Mesothelial cell of epicardium (in vitro differentiated cells): ENCODE data around the gene MPDZ. TPM values are rescaled to one million over a fixed set of nuclear protein-coding genes. Genes with fewer than 3 reads are reported as not detected.

Source experiments
- DNase-seq, 2 experiments: peaks; one replicate each; pipeline ENCODE4 v3.0.0; 2021; ENCODE audit warnings: low spot score in 2 of 2; ENCODE audit not compliant: unreplicated experiment in 2 of 2
- H3K27ac Mint-ChIP-seq: 2 replicates; pipeline ENCODE4 v1.8.0; 2021; ENCODE audit warnings: mixed read lengths
- H3K27me3 Mint-ChIP-seq: 2 replicates; pipeline ENCODE4 v1.8.0; 2021; ENCODE audit warnings: low read depth, mixed read lengths
- H3K36me3 Mint-ChIP-seq: 2 replicates; pipeline ENCODE4 v1.8.0; 2021; ENCODE audit warnings: mixed read lengths
- H3K4me1 Mint-ChIP-seq: 2 replicates; pipeline ENCODE4 v1.8.0; 2021; ENCODE audit warnings: mixed read lengths
- H3K4me3 Mint-ChIP-seq: 2 replicates; pipeline ENCODE4 v1.8.0; 2021; ENCODE audit warnings: mild to moderate bottlenecking, moderate library complexity, mixed read lengths
- H3K9me3 Mint-ChIP-seq: 2 replicates; pipeline ENCODE4 v1.8.0; 2021; ENCODE audit warnings: mixed read lengths
- CTCF ChIP-seq: fragments of 200-600 bp; sonication (generic); IDR thresholded peaks from one replicate; pipeline ENCODE4 v1.5.0; 2021; ENCODE audit warnings: antibody characterized with exemption; ENCODE audit not compliant: unreplicated experiment
- total RNA-seq: library from RNA; stranded (reverse); gene quantifications from 3 replicates; pipeline ENCODE4 v1.2.1, GENCODE V29; 2021

MPDZ gene
- total RNA-seq, 1 donor from 2014 or later: 187 TPM

- no peak for DNase-seq
- Mint-ChIP-seq H3K36me3 (no peaks in the 10 kb centered on the region), H3K9me3 (no peaks in the 10 kb centered on the region), H3K27me3 (no peaks in the 10 kb centered on the region), H3K4me3 (no peak overlapping the region), H3K27ac (peak overlapping the region; percentile 89), H3K4me1 (peaks cover 74% of the 10 kb centered on the region)
- TF ChIP-seq CTCF: no peak
These were observed 2.0 kb upstream of the MPDZ start for GRCh38 chr9:13281356-13282016.

- TF ChIP-seq CTCF: no peak
- no peaks in the 10 kb centered on the region for H3K9me3 Mint-ChIP-seq
- H3K27ac Mint-ChIP-seq: peak overlapping the region; percentile 100
- peak overlapping the region; percentile 95 for H3K4me3 Mint-ChIP-seq
- DNase-seq: peak; percentile 43 to 65
- H3K27me3 Mint-ChIP-seq: no peaks in the 10 kb centered on the region
- H3K4me1 Mint-ChIP-seq: peaks cover 80% of the 10 kb centered on the region
- H3K36me3 Mint-ChIP-seq: no peaks in the 10 kb centered on the region
These were observed 885 bp downstream of the MPDZ start for GRCh38 chr9:13278368-13279246.

GRCh38 chr9:13278023-13278367, 1.5 kb downstream of the MPDZ start:
- H3K4me1 Mint-ChIP-seq: peaks cover 79% of the 10 kb centered on the region
- DNase-seq: no peak
- no peaks in the 10 kb centered on the region for H3K27me3 Mint-ChIP-seq
- H3K4me3 Mint-ChIP-seq: peak overlapping the region; percentile 95
- no peak for TF ChIP-seq CTCF
- peak overlapping the region; percentile 100 for H3K27ac Mint-ChIP-seq
- no peaks in the 10 kb centered on the region for H3K9me3 Mint-ChIP-seq
- H3K36me3 Mint-ChIP-seq: no peaks in the 10 kb centered on the region

GRCh38 chr9:13274886-13275641, 4.4 kb downstream of the MPDZ start:
- no peak for TF ChIP-seq CTCF
- Mint-ChIP-seq H3K36me3 (peaks cover 7% of the 10 kb centered on the region), H3K27ac (peak overlapping the region; percentile 93), H3K4me1 (peaks cover 73% of the 10 kb centered on the region), H3K27me3 (no peaks in the 10 kb centered on the region), H3K4me3 (peak overlapping the region; percentile 9), H3K9me3 (no peaks in the 10 kb centered on the region)
- DNase-seq: no peak

GRCh38 chr9:13270734-13271133, 8.8 kb downstream of the MPDZ start:
- H3K27me3 Mint-ChIP-seq: no peaks in the 10 kb centered on the region
- H3K4me3 Mint-ChIP-seq: no peak overlapping the region
- H3K4me1 Mint-ChIP-seq: peaks cover 83% of the 10 kb centered on the region
- no peak for TF ChIP-seq CTCF
- H3K27ac Mint-ChIP-seq: peak overlapping the region; percentile 87
- DNase-seq: no peak
- peaks cover 7% of the 10 kb centered on the region for H3K36me3 Mint-ChIP-seq
- H3K9me3 Mint-ChIP-seq: no peaks in the 10 kb centered on the region
